ENCODE data around the gene FRAS1.

FRAS1 gene

GRCh38 chr4:78336093-78336943, 279.2 kb downstream of the FRAS1 start:
- no peak for DNase-seq

GRCh38 chr4:78337244-78338020, 280.3 kb downstream of the FRAS1 start:
- DNase-seq: no peak

GRCh38 chr4:78342125-78342524, 285.0 kb downstream of the FRAS1 start:
- DNase-seq: no peak

- no peak for DNase-seq
Measured at GRCh38 chr4:78343682-78344081, 286.6 kb downstream of the FRAS1 start.

GRCh38 chr4:78345237-78345636, 288.1 kb downstream of the FRAS1 start:
- no peak for DNase-seq

GRCh38 chr4:78346222-78346621, 289.1 kb downstream of the FRAS1 start:
- no peak for DNase-seq

GRCh38 chr4:78347527-78347926, 290.4 kb downstream of the FRAS1 start:
- DNase-seq: no peak

GRCh38 chr4:78353921-78354320, 296.8 kb downstream of the FRAS1 start:
- no peak for DNase-seq

GRCh38 chr4:78354782-78355181, 297.7 kb downstream of the FRAS1 start:
- DNase-seq: no peak

- no peak for DNase-seq
Measured at GRCh38 chr4:78355306-78355705, 298.2 kb downstream of the FRAS1 start.

GRCh38 chr4:78356251-78356786, 299.2 kb downstream of the FRAS1 start:
- DNase-seq: no peak

GRCh38 chr4:78357122-78357521, 300.0 kb downstream of the FRAS1 start:
- no peak for DNase-seq

GRCh38 chr4:78360466-78360865, 303.3 kb downstream of the FRAS1 start:
- DNase-seq: no peak

- no peak for DNase-seq
Measured at GRCh38 chr4:78361621-78362120, 304.5 kb downstream of the FRAS1 start.

GRCh38 chr4:78362310-78362709, 305.2 kb downstream of the FRAS1 start:
- DNase-seq: no peak

GRCh38 chr4:78363031-78363570, 306.0 kb downstream of the FRAS1 start:
- DNase-seq: no peak

GRCh38 chr4:78369679-78370078, 312.6 kb downstream of the FRAS1 start:
- DNase-seq: no peak

- DNase-seq: no peak
Measured at GRCh38 chr4:78370631-78371372, 313.7 kb downstream of the FRAS1 start.

- no peak for DNase-seq
Measured at GRCh38 chr4:78372355-78372988, 315.3 kb downstream of the FRAS1 start.

GRCh38 chr4:78377555-78377954, 320.4 kb downstream of the FRAS1 start:
- no peak for DNase-seq

- no peak for DNase-seq
Measured at GRCh38 chr4:78379040-78379439, 321.9 kb downstream of the FRAS1 start.
